HepG2 (cell line): ENCODE data around the gene HRCT1. TPM values are rescaled to one million over a fixed set of nuclear protein-coding genes. Genes with fewer than 3 reads are reported as not detected.

Source experiments
- ATAC-seq: fragments of 200-7000 bp; cut with Tn5 transposase; 3 replicates; pipeline ENCODE4 v1.9.1; 2020; ENCODE audit warnings: mild to moderate bottlenecking, moderate library complexity
- BruUV-seq: library from RNA; stranded (reverse); fragments of 400-500 nt; replicated peaks from 2 replicates; lab custom pipeline; 2021; lab: Mats Ljungman, UMichigan
- CTCF ChIA-PET: fragments of 300-600 bp; formaldehyde crosslinking; extraction: SDS; loops from one replicate; lab custom pipeline; 2021; ENCODE audit warnings: low total read pairs, inconsistent platforms, low intra/inter-chr PET ratio; lab: Yijun Ruan, JAX
- POLR2A ChIA-PET: fragments of 350-600 bp; sonication (Branson Sonifier 250); formaldehyde crosslinking; loops from one replicate; lab custom pipeline; 2020; ENCODE audit warnings: antibody characterized with exemption, inconsistent platforms; lab: Yijun Ruan, JAX
- DNase-seq: peaks from one replicate; pipeline ENCODE4 v3.0.0-alpha.2; 2015; ENCODE audit warnings: low spot score
- FAIRE-seq: peaks from 3 replicates; lab custom pipeline; 2011; peaks lifted over from hg19 to GRCh38; lab: Jason Lieb, UNC
- H2AFZ ChIP-seq: one replicate; pipeline ENCODE4 v1.6.1; 2011; ENCODE audit warnings: low read length, inconsistent platforms
- H3K27ac ChIP-seq: fragments of 300-600 bp; 3 replicates; pipeline ENCODE4 v1.8.0; 2011; ENCODE audit warnings: mixed run types, mild to moderate bottlenecking, mixed read lengths, low read length, inconsistent platforms; ENCODE audit not compliant: insufficient read depth; ENCODE audit errors: extremely low read length
- H3K27me3 ChIP-seq, 2 experiments: fragments of 200-600 bp in 1 of 2; 2 replicates in 1 of 2; 3 replicates in 1 of 2; pipeline versions ENCODE4 v1.6.0 to v1.8.0; 2011; ENCODE audit warnings: low read length in 2 of 2, mild to moderate bottlenecking in 2 of 2, moderate library complexity in 2 of 2, inconsistent platforms in 1 of 2; ENCODE audit not compliant: insufficient read depth in 2 of 2, control insufficient read depth in 1 of 2
- H3K36me3 ChIP-seq, 2 experiments: fragments of 200-600 bp in 1 of 2; replicated peaks in 1 of 2; 2 replicates in 1 of 2; 3 replicates in 1 of 2; pipeline versions ENCODE4 v1.5.1 to v1.8.0; 2011; ENCODE audit warnings: low read length in 2 of 2, inconsistent platforms in 1 of 2; ENCODE audit not compliant: insufficient read depth in 2 of 2, control insufficient read depth in 1 of 2
- H3K4me1 ChIP-seq: 2 replicates; pipeline ENCODE4 v1.5.1; 2012; ENCODE audit warnings: low read length, inconsistent platforms; ENCODE audit not compliant: insufficient read depth
- H3K4me2 ChIP-seq: 2 replicates; pipeline ENCODE4 v1.6.0; 2011; ENCODE audit warnings: low read depth, low read length, inconsistent platforms
- H3K4me3 ChIP-seq, 3 experiments: fragments of 200-600 bp in 1 of 3; sonication (generic), shearing (Covaris generic) in 1 of 3; replicated peaks in 1 of 3; 2 replicates each; pipeline ENCODE4 v1.5.1; 2011 to 2016; ENCODE audit warnings: low read length in 3 of 3, inconsistent platforms in 2 of 3, low read depth in 2 of 3, mild to moderate bottlenecking in 2 of 3, control low read depth in 1 of 3, mixed read lengths in 1 of 3; ENCODE audit not compliant: insufficient read depth in 1 of 3
- H3K79me2 ChIP-seq: one replicate; pipeline ENCODE4 v1.6.1; 2011; ENCODE audit warnings: low read length, inconsistent platforms; ENCODE audit not compliant: insufficient read depth
- H3K9ac ChIP-seq: 2 replicates; pipeline ENCODE4 v1.6.0; 2011; ENCODE audit warnings: mild to moderate bottlenecking, low read depth, low read length, inconsistent platforms; ENCODE audit not compliant: insufficient read depth
- H3K9me3 ChIP-seq: 2 replicates; pipeline ENCODE4 v1.5.1; 2012; ENCODE audit warnings: mild to moderate bottlenecking, low read length
- H4K20me1 ChIP-seq: 2 replicates; pipeline ENCODE4 v1.6.0; 2011; ENCODE audit warnings: inconsistent platforms, mild to moderate bottlenecking, low read length, moderate library complexity; ENCODE audit not compliant: insufficient read depth
- FOXA3 ChIP-seq: IDR thresholded peaks from 2 replicates; pipeline ENCODE4 v1.6.1; 2016; ENCODE audit warnings: missing genetic modification reagents, missing compliant biosample characterization
- HIVEP1 ChIP-seq: sonication (generic); formaldehyde crosslinking; IDR thresholded peaks from 2 replicates; pipeline ENCODE4 v1.4.0; 2020; ENCODE audit warnings: mild to moderate bottlenecking, missing genetic modification reagents
- JARID2 ChIP-seq: sonication (generic); formaldehyde crosslinking; IDR thresholded peaks from 2 replicates; pipeline ENCODE4 v1.8.1; 2023; ENCODE audit warnings: missing genetic modification reagents, inconsistent platforms; ENCODE audit not compliant: insufficient replicate concordance
- NONO ChIP-seq, 2 experiments: fragments of 450-650 bp in 1 of 2; sonication (generic) in 1 of 2; formaldehyde crosslinking in 1 of 2; IDR thresholded peaks in 1 of 2; conservative IDR thresholded peaks in 1 of 2; 2 replicates each; pipeline versions ENCODE4 v1.6.1 to v1.8.0; 2017 to 2022; ENCODE audit warnings: mild to moderate bottlenecking in 1 of 2, missing genetic modification reagents in 1 of 2, moderate library complexity in 1 of 2
- NR2F6 ChIP-seq, 2 experiments: IDR thresholded peaks; 2 replicates each; pipeline ENCODE4 v1.6.1; 2016; ENCODE audit warnings: antibody characterized with exemption in 1 of 2, mild to moderate bottlenecking in 1 of 2
- POGZ ChIP-seq: sonication (generic); formaldehyde crosslinking; IDR thresholded peaks from 2 replicates; pipeline ENCODE4 v1.4.0; 2020; ENCODE audit warnings: mild to moderate bottlenecking, missing genetic modification reagents
- RELA ChIP-seq: sonication (generic); formaldehyde crosslinking; IDR thresholded peaks from 2 replicates; pipeline ENCODE4 v1.4.0; 2020; ENCODE audit warnings: missing genetic modification reagents
- SNAI1 ChIP-seq: sonication (generic); formaldehyde crosslinking; IDR thresholded peaks from 2 replicates; pipeline ENCODE4 v1.5.0; 2020; ENCODE audit warnings: mild to moderate bottlenecking, missing genetic modification reagents, borderline replicate concordance
- ZFP62 ChIP-seq: sonication (generic); formaldehyde crosslinking; IDR thresholded peaks from 2 replicates; pipeline ENCODE4 v1.4.0; 2020; ENCODE audit warnings: missing genetic modification reagents
- ZNF660 ChIP-seq: sonication (generic); formaldehyde crosslinking; IDR thresholded peaks from 2 replicates; pipeline ENCODE4 v1.5.1; 2020; ENCODE audit warnings: mild to moderate bottlenecking, low read depth, missing genetic modification reagents, borderline replicate concordance
- WGBS: methylation state at CpG from one replicate; pipeline ENCODE4 v1.1.6; 2017; ENCODE audit warnings: low lambda C conversion rate; 5-methylcytosine and 5-hydroxymethylcytosine counted together
- in situ Hi-C: cut with HindIII; loops from 2 replicates; pipeline ENCODE4 v1.10.0; 2017; ENCODE audit warnings: low pct_unique_long_range_greater_than_20kb; ENCODE audit not compliant: extremely low pct_ligation_motif_present
- intact Hi-C: fragments of 100-400 bp; cut with micrococcal nuclease; formaldehyde crosslinking; loops from one replicate; pipeline ENCODE4 v1.10.0; 2022; ENCODE audit not compliant: unreplicated experiment
- polyA plus RNA-seq, 8 experiments: library from polyadenylated mRNA; depleted of rRNA in 3 of 8; stranded (reverse) in 7 of 8; unstranded in 1 of 8; fragments of >200 nt; fragmentation: Illumina TruSeq in 4 of 8; extraction: Trizol in 4 of 8; gene quantifications; 2 replicates each; pipeline versions ENCODE4 v1.2.1 to v1.2.3, GENCODE V29; 2011 to 2016; ENCODE audit warnings: low read depth in 4 of 8, missing spikeins in 1 of 8, mixed read lengths in 1 of 8; ENCODE audit not compliant: insufficient read depth in 1 of 8
- total RNA-seq, 5 experiments: library from RNA; depleted of rRNA; stranded (reverse); fragments of >200 nt; fragmentation: Illumina TruSeq; extraction: Trizol; gene quantifications; 2 replicates each; pipeline ENCODE4 v1.2.3, GENCODE V29; 2016; ENCODE audit warnings: low read depth in 1 of 5
- TF ChIP-seq, protein P1 (sequence below): sonication (generic); formaldehyde crosslinking; IDR thresholded peaks from 2 replicates; pipeline ENCODE4 v1.4.0; 2020; ENCODE audit warnings: missing genetic modification reagents
- TF ChIP-seq, protein P2 (sequence below): sonication (generic); formaldehyde crosslinking; conservative IDR thresholded peaks from 2 replicates; pipeline ENCODE4 v1.4.0; 2020; ENCODE audit warnings: missing genetic modification reagents
- TF ChIP-seq, protein P3 (sequence below): sonication (generic); formaldehyde crosslinking; IDR thresholded peaks from 2 replicates; pipeline ENCODE4 v1.8.1; 2023; ENCODE audit warnings: mild to moderate bottlenecking, moderate library complexity, missing genetic modification reagents
- TF ChIP-seq, protein P4 (sequence below): sonication (generic); formaldehyde crosslinking; conservative IDR thresholded peaks from 2 replicates; pipeline ENCODE4 v1.5.0; 2020; ENCODE audit warnings: missing genetic modification reagents
- TF ChIP-seq, protein P5 (sequence below): IDR thresholded peaks from 2 replicates; pipeline ENCODE4 v1.6.1; 2016; ENCODE audit warnings: missing compliant biosample characterization, missing genetic modification reagents, borderline replicate concordance

The HRCT1 gene
- total and polyA plus RNA-seq, 2 of the 13 experiments (the other 11 are each of a cell fraction or from before 2014, with no cell fraction given): 0.13 TPM; not detected in 1

DNA sequence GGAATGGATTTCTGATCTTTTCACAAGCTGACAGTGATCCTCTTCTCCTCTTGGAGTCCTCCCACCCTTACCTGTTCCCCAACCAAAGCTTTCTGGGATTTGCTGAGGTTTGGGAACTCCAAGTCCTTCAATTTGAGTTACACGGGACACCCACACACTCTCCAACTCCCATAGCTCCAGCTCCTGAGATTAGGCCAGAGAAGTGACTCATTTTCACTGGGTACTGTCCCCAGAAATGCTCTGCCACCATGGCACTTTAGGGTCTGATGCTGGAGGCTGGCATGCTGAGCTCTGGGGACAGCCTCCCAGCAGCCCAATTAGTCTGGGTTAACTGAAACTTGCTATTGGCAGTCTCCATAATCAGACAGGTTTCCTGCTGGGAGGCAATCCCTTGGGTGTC, 14.0 kb upstream of the HRCT1 start:
- Histone ChIP-seq H2AFZ (no peak overlapping the region), H3K27ac (no peak overlapping the region), H3K4me2 (no peak overlapping the region), H3K79me2 (no peaks in the 10 kb centered on the region), H3K9me3 (no peaks in the 10 kb centered on the region), H3K9ac (no peak overlapping the region), H3K36me3 (no peaks in the 10 kb centered on the region), H4K20me1 (no peaks in the 10 kb centered on the region), H3K4me3 (no peak overlapping the region), H3K4me1 (no peaks in the 10 kb centered on the region), H3K27me3 (peaks cover 0 to 4% of the 10 kb centered on the region in 2 experiments; a peak in 1 of 5 replicates)
- in situ Hi-C loops (no loop called here), intact Hi-C loops (no loop called here)
- POLR2A ChIA-PET: no interaction called here
- DNase-seq (no peak), ATAC-seq (no peak), FAIRE-seq (no peak)
- WGBS: 0% methylated on average over 1 of the region's 1 CpG
- TF ChIP-seq, protein P1, sequence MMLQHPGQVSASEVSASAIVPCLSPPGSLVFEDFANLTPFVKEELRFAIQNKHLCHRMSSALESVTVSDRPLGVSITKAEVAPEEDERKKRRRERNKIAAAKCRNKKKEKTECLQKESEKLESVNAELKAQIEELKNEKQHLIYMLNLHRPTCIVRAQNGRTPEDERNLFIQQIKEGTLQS (CRISPR knock-in tag): no peak
- TF ChIP-seq JARID2 (no peak), NR2F6 (IDR thresholded peaks at IDR 0.05) (no peak), NR2F6 (CRISPR knock-in tag; IDR thresholded peaks at IDR 0.05) (no peak), NONO (IDR thresholded peaks at IDR 0.05) (no peak), NONO (CRISPR knock-in tag; conservative IDR thresholded peaks at IDR 0.05) (no peak), RELA (CRISPR knock-in tag) (no peak), FOXA3 (no peak), ZFP62 (CRISPR knock-in tag) (no peak), ZNF660 (CRISPR knock-in tag) (no peak), HIVEP1 (CRISPR knock-in tag) (no peak), POGZ (CRISPR knock-in tag) (no peak), SNAI1 (CRISPR knock-in tag) (no peak)
- TF ChIP-seq, protein P2, sequence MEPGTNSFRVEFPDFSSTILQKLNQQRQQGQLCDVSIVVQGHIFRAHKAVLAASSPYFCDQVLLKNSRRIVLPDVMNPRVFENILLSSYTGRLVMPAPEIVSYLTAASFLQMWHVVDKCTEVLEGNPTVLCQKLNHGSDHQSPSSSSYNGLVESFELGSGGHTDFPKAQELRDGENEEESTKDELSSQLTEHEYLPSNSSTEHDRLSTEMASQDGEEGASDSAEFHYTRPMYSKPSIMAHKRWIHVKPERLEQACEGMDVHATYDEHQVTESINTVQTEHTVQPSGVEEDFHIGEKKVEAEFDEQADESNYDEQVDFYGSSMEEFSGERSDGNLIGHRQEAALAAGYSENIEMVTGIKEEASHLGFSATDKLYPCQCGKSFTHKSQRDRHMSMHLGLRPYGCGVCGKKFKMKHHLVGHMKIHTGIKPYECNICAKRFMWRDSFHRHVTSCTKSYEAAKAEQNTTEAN: no peak
- TF ChIP-seq, protein P3, sequence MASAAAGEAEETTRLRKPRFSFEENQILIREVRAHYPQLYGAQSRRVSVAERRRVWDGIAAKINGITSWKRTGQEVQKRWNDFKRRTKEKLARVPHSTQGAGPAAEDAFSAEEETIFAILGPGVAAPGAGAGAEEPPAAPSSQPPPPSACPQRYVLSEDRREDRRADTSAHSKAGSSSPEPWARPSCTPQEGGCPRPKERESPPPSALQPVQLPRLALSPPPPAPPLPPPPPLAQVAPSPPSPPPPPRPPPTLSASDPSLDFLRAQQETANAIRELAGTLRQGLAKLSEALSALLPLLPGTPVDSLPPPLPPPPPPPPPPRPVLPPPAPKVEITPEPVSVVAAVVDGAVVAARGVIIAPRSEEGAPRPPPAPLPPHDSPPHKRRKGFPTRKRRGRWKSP (CRISPR knock-in tag): no peak
- TF ChIP-seq, protein P4, sequence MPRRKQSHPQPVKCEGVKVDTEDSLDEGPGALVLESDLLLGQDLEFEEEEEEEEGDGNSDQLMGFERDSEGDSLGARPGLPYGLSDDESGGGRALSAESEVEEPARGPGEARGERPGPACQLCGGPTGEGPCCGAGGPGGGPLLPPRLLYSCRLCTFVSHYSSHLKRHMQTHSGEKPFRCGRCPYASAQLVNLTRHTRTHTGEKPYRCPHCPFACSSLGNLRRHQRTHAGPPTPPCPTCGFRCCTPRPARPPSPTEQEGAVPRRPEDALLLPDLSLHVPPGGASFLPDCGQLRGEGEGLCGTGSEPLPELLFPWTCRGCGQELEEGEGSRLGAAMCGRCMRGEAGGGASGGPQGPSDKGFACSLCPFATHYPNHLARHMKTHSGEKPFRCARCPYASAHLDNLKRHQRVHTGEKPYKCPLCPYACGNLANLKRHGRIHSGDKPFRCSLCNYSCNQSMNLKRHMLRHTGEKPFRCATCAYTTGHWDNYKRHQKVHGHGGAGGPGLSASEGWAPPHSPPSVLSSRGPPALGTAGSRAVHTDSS (CRISPR knock-in tag): no peak
- TF ChIP-seq, protein P5, sequence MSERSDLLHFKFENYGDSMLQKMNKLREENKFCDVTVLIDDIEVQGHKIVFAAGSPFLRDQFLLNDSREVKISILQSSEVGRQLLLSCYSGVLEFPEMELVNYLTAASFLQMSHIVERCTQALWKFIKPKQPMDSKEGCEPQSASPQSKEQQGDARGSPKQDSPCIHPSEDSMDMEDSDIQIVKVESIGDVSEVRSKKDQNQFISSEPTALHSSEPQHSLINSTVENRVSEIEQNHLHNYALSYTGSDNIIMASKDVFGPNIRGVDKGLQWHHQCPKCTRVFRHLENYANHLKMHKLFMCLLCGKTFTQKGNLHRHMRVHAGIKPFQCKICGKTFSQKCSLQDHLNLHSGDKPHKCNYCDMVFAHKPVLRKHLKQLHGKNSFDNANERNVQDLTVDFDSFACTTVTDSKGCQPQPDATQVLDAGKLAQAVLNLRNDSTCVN (CRISPR knock-in tag): no peak
- CTCF ChIA-PET: no interaction called here
- no TSS peak for BruUV-seq
